Smooth muscle cell of trachea (primary cell): ENCODE measurements around the gene ADO. TPM values are rescaled to one million over a fixed set of nuclear protein-coding genes. Genes with fewer than 3 reads are reported as not detected.

Experiments
- total RNA-seq: library from RNA; depleted of rRNA; stranded (reverse); fragments of >200 nt; gene quantifications from 2 replicates; pipeline ENCODE4 v1.2.1, GENCODE V29; 2014

Gene ADO
- total RNA-seq, result 15.3 and 26.1 TPM in 2 replicates

DNA sequence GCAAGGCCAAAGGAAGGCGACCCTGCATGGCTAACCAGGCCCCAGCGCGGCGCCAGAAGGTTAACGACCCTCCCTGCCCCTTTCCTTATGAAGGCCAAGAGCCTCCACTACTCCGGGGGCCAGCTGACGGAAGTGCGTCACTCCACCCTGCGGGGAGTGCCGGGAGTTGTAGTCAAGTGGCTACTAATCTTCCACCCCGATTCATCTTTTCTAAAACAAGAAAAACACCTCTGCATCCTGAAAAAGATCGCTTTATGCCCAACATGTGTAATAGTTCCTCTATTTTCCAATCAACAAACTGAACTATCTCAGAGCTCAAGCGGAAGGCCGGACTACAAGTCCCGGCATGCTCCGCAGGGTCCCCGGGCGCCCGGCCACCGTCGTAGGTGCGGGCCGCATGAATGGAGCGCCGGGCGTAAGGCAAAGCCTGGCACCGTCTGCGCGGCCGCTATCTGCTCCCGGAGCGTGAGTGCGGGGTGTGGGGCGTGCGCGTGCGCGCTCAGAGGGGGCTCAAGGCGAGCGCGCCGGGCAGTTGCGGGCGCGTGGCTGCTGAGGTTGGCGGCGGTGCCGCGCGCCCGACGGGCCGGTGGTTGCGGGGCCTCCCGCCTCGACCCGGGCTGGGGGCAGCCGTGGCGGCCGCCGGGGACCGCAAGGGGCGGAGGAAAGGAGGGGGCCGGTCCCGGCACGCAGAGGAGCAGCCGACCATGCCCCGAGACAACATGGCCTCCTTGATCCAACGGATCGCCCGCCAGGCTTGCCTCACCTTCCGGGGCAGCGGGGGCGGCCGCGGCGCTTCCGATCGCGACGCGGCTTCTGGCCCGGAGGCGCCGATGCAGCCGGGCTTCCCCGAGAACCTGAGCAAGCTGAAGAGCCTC is at the start of gene ADO:
TSS of gene ADO (plus strand) at position 365 of the 875 bp plus-strand sequence. CDS start at position 705, 340 bp downstream.

DNA sequence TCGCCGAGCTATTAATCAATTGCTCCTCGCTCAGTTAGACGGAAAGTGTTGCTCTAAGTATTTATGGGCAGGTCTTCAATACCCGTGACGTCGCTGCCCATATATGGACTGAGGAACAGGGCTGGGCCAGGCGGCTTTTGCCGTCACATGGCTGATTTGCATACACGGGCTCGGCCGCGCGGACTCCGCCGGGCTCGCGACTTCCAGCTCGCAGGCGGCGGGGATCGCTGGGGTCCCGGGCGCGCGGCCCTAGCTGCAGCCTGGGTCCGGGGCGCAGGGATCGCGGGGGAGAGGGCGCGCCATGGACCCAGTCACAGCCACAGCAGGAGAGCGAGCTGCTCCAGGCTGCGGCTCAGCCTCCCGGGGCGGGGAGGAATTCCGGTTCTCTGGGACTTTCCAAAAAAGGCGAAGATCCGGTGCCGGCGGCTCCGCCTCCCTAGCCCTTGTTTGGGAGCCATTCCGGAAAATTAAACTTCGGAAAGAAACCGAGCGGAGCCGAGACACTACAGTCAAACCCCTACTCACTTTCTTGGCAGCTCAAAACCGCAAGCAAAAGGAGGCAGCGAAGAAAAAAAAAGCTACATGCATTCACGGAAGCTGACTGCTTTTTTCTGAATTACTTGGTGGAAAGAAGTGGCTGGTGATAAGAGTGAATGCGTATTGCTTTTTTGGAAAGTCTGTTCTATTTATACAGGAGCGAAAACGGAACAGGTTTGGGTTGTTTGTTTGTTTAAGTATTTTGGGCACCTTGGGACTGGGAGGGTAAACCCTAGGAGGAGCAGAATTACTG is 12.0 kb downstream of the ADO start, which contains the start of gene EGR2:
TSS of gene EGR2 (minus strand) at position 36 of the 790 bp plus-strand sequence. CDS start 337 bp downstream, outside the sequence.

Other genes with a start within 250 kb of the ADO start
- 0.15 and 0.33 TPM in 2 replicates for gene EGR2, start 11.6 kb downstream of the ADO start, total RNA-seq